ENCODE results near the gene ZSWIM6. TPM values are rescaled to one million over a fixed set of nuclear protein-coding genes. Genes with fewer than 3 reads are reported as not detected.
"Not testable (repeated sequence)": the region's sequence is repeated elsewhere in the genome, so short reads cannot be mapped to it uniquely, and the experiment has no call there.

The ZSWIM6 gene
- total RNA-seq, 4 donors from 2014 or later: 7.8 to 25.5 (median 21.0) TPM

GRCh38 chr5:61402970-61403900 is 71.2 kb downstream of the ZSWIM6 start:
- Histone ChIP-seq H3K9me3 (no peaks in the 10 kb centered on the region), H3K4me1 (peaks cover under 1 to 60% (median 6%) of the 10 kb centered on the region in 4 donors), H3K27ac (peak overlapping the region in 1 of 4 donors; percentile 4), H3K36me3 (no peaks in the 10 kb centered on the region), H3K27me3 (no peaks in the 10 kb centered on the region), H3K4me3 (no peak overlapping the region)
- TF ChIP-seq, protein P1, sequence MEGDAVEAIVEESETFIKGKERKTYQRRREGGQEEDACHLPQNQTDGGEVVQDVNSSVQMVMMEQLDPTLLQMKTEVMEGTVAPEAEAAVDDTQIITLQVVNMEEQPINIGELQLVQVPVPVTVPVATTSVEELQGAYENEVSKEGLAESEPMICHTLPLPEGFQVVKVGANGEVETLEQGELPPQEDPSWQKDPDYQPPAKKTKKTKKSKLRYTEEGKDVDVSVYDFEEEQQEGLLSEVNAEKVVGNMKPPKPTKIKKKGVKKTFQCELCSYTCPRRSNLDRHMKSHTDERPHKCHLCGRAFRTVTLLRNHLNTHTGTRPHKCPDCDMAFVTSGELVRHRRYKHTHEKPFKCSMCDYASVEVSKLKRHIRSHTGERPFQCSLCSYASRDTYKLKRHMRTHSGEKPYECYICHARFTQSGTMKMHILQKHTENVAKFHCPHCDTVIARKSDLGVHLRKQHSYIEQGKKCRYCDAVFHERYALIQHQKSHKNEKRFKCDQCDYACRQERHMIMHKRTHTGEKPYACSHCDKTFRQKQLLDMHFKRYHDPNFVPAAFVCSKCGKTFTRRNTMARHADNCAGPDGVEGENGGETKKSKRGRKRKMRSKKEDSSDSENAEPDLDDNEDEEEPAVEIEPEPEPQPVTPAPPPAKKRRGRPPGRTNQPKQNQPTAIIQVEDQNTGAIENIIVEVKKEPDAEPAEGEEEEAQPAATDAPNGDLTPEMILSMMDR (IDR thresholded peaks at IDR 0.05): no peak
- TF ChIP-seq POLR2A (IDR thresholded peaks at IDR 0.05): no peak
- TF ChIP-seq EP300 (IDR thresholded peaks at IDR 0.05; ENCODE audit: low read depth): no peak
- no peak for TF ChIP-seq POLR2AphosphoS5 (IDR thresholded peaks at IDR 0.05)
- no peak for DNase-seq
- in situ Hi-C loops (cut with MboI; ENCODE audit: low pct_ligation_motif_present in 1 of 4, low pct_unique_long_range_greater_than_20kb in 1 of 4, low sequenced_read_pairs in 3 of 4): no loop called here
- intact Hi-C loops (cut with DNase I; ENCODE audit: low total_unique reads): no loop called here
- WGBS, 2 donors (ENCODE audit: low coverage in 1 of 2): 79 to 89% methylated on average over 4 of the region's 4 CpGs

- H3K27me3 ChIP-seq: no peaks in the 10 kb centered on the region
- H3K36me3 ChIP-seq: no peaks in the 10 kb centered on the region
- peaks cover 3 to 67% (median 18%) of the 10 kb centered on the region in 4 donors for H3K4me1 ChIP-seq
- intact Hi-C loops (cut with DNase I; ENCODE audit: low total_unique reads) (loop anchor here (5.0 kb wide), 1 partner anchor 73 kb away; the partner anchor contains the start of gene ZSWIM6), in situ Hi-C loops (cut with MboI; ENCODE audit: low pct_ligation_motif_present in 1 of 4, low pct_unique_long_range_greater_than_20kb in 1 of 4, low sequenced_read_pairs in 3 of 4) (no loop called here)
- no peak overlapping the region for H3K27ac ChIP-seq
- TF ChIP-seq POLR2A (IDR thresholded peaks at IDR 0.05): no peak
- no peak for DNase-seq
- no peak overlapping the region for H3K4me3 ChIP-seq
- H3K9me3 ChIP-seq: no peaks in the 10 kb centered on the region
Measured at GRCh38 chr5:61405511-61406295, 73.6 kb downstream of the ZSWIM6 start.

GRCh38 chr5:61406497-61406896 is 74.4 kb downstream of the ZSWIM6 start:
- DNase-seq; H3K36me3 ChIP-seq; H3K27me3 ChIP-seq; in situ Hi-C loops (cut with MboI; ENCODE audit: low pct_ligation_motif_present in 1 of 4, low pct_unique_long_range_greater_than_20kb in 1 of 4, low sequenced_read_pairs in 3 of 4); H3K9me3 ChIP-seq; H3K4me3 ChIP-seq; H3K27ac ChIP-seq: not testable (repeated sequence)
- WGBS, 2 donors (ENCODE audit: low coverage in 1 of 2): 95 to 97% methylated on average over 4 of the region's 4 CpGs
- intact Hi-C loops (cut with DNase I; ENCODE audit: low total_unique reads): loop anchor here (5.0 kb wide), 1 partner anchor 74 kb away; the partner anchor contains the start of gene ZSWIM6
- H3K4me1 ChIP-seq: peaks cover 3 to 61% (median 18%) of the 10 kb centered on the region in 4 donors

DNA sequence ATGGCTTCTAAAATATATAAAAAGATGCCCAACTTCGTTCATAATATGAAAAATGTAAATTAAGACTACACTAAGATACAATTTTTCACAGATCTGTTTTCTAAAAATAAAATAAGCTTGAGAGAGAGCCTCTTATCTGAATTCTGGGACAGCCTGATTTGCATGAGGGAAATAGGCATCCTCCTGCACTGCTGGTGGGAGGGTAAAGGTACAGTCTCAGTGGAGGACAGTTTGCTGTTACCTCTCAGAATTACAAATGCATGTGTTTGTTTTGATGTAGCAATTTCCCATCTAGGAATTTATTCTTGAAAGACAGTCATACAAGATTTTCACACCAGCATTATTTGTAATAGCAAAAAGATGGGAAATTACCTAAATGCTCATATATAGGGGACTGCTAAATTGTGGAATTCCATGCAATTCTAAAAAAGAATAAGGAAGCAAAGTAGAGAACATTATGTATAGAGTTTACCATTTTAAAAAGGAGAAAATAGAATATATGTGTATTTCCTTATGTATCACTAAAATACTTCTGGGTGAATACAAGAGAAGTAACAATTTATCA is 75.7 kb downstream of the ZSWIM6 start:
- intact Hi-C loops (cut with DNase I; ENCODE audit: low total_unique reads): loop anchor here (5.0 kb wide), 1 partner anchor 75 kb away; the partner anchor contains the start of gene ZSWIM6
- TF ChIP-seq POLR2A (IDR thresholded peaks at IDR 0.05) (no peak), POLR2AphosphoS5 (IDR thresholded peaks at IDR 0.05) (no peak), EP300 (IDR thresholded peaks at IDR 0.05; ENCODE audit: low read depth) (no peak)
- TF ChIP-seq, protein P1 (IDR thresholded peaks at IDR 0.05): no peak
- peaks cover 3 to 56% (median 16%) of the 10 kb centered on the region in 4 donors for H3K4me1 ChIP-seq

More for the DNA sequence above, 75.7 kb downstream of the ZSWIM6 start:
- Histone ChIP-seq H3K4me3 (peak overlapping the region in 1 of 4 donors; percentile 14), H3K36me3 (no peaks in the 10 kb centered on the region), H3K27me3 (no peaks in the 10 kb centered on the region), H3K27ac (peak overlapping the region; percentile 43 to 79 (median 64)), H3K9me3 (no peaks in the 10 kb centered on the region)
- no peak for DNase-seq
- WGBS, 2 donors (ENCODE audit: low coverage in 1 of 2): 50 to 61% methylated on average over 1 of the region's 1 CpG
- in situ Hi-C loops (cut with MboI; ENCODE audit: low pct_ligation_motif_present in 1 of 4, low pct_unique_long_range_greater_than_20kb in 1 of 4, low sequenced_read_pairs in 3 of 4): no loop called here

Measured in transverse colon (tissue), 4 donors.